Ishikawa (cell line): ENCODE data around the gene CKM.

Experiments
- CEBPB ChIP-seq: IDR thresholded peaks from 2 replicates; pipeline ENCODE4 v1.6.1; 2012
- CREB1 ChIP-seq: IDR thresholded peaks from 2 replicates; pipeline ENCODE4 v1.6.1; 2012; ENCODE audit warnings: low read depth
- EGR1 ChIP-seq: IDR thresholded peaks from 2 replicates; pipeline ENCODE4 v1.6.1; 2012
- EP300 ChIP-seq: IDR thresholded peaks from 2 replicates; pipeline ENCODE4 v1.6.1; 2012; ENCODE audit warnings: borderline replicate concordance
- FOXM1 ChIP-seq: IDR thresholded peaks from 2 replicates; pipeline ENCODE4 v1.6.1; 2012; ENCODE audit warnings: low read depth, borderline replicate concordance
- MAX ChIP-seq: IDR thresholded peaks from 2 replicates; pipeline ENCODE4 v1.6.1; 2012
- NFIC ChIP-seq: IDR thresholded peaks from 2 replicates; pipeline ENCODE4 v1.6.1; 2012
- RAD21 ChIP-seq: IDR thresholded peaks from 2 replicates; pipeline ENCODE4 v1.6.1; 2012; ENCODE audit warnings: low read depth
- REST ChIP-seq: IDR thresholded peaks from 2 replicates; pipeline ENCODE4 v1.6.1; 2012; ENCODE audit warnings: low read depth, mild to moderate bottlenecking
- TAF1 ChIP-seq: IDR thresholded peaks from 2 replicates; pipeline ENCODE4 v1.6.1; 2012; ENCODE audit warnings: low read depth, mild to moderate bottlenecking
- TCF12 ChIP-seq: IDR thresholded peaks from 2 replicates; pipeline ENCODE4 v1.6.1; 2012; ENCODE audit warnings: low read depth
- TEAD4 ChIP-seq: IDR thresholded peaks from 2 replicates; pipeline ENCODE4 v1.6.1; 2012
- USF1 ChIP-seq: IDR thresholded peaks from 2 replicates; pipeline ENCODE4 v1.6.1; 2012
- YY1 ChIP-seq: IDR thresholded peaks from 2 replicates; pipeline ENCODE4 v1.6.1; 2012; ENCODE audit warnings: low read depth
- ZBTB7A ChIP-seq: IDR thresholded peaks from 2 replicates; pipeline ENCODE4 v1.6.1; 2012; ENCODE audit warnings: low read depth

CKM gene

GRCh38 chr19:45306518-45307027 is 16.1 kb downstream of the CKM start:
- TF ChIP-seq YY1 (peak; percentile 9; the same call in 1 of the 2 replicates), EP300 (no peak), TCF12 (0 out of 2 replicates have a peak, but pooled peaks have one; percentile 37), ZBTB7A (no peak), MAX (peak; percentile 90), NFIC (peak; percentile 78), REST (no peak)

GRCh38 chr19:45306040-45306439 is 16.6 kb downstream of the CKM start:
- TF ChIP-seq TEAD4 (no peak), USF1 (no peak), CREB1 (no peak), ZBTB7A (no peak), CEBPB (no peak), TAF1 (no peak), REST (no peak), TCF12 (no peak), FOXM1 (no peak), MAX (no peak; the same call in 1 of the 2 replicates), NFIC (no peak), EGR1 (no peak), YY1 (no peak)

GRCh38 chr19:45305421-45305820 is 17.3 kb downstream of the CKM start:
- TF ChIP-seq CEBPB (no peak), NFIC (no peak), TEAD4 (no peak), TCF12 (no peak), REST (no peak), MAX (no peak), RAD21 (no peak), FOXM1 (no peak), YY1 (no peak), TAF1 (no peak), CREB1 (no peak), USF1 (no peak), EGR1 (no peak), EP300 (no peak), ZBTB7A (no peak)

- TF ChIP-seq MAX (no peak), TAF1 (no peak), EP300 (no peak), ZBTB7A (no peak), YY1 (no peak), RAD21 (no peak), EGR1 (no peak), TCF12 (no peak), FOXM1 (no peak), USF1 (no peak), CEBPB (no peak), TEAD4 (no peak), CREB1 (no peak), REST (no peak), NFIC (no peak)
Measured at GRCh38 chr19:45305007-45305406, 17.7 kb downstream of the CKM start.
